Tibial nerve (tissue), 4 donors: Measurements from ENCODE around the gene MANEAL.

ENCODE experiments used
- EP300 ChIP-seq, 2 donors: sonication (generic); formaldehyde crosslinking; IDR thresholded peaks; one replicate each; pipeline ENCODE4 v1.6.1; 2017; ENCODE audit warnings: antibody characterized with exemption in 2 of 2, mild to moderate bottlenecking in 1 of 2
- POLR2A ChIP-seq, 2 donors: fragments of 450-650 bp; IDR thresholded peaks; one replicate each; pipeline ENCODE4 v1.6.1; 2017; ENCODE audit warnings: antibody characterized with exemption in 2 of 2, mild to moderate bottlenecking in 2 of 2, moderate library complexity in 2 of 2
- TF ChIP-seq, protein P1 (sequence below), 5 experiments: fragments of 200-600 bp in 3 of 5; fragments of 450-650 bp in 2 of 5; sonication (generic) in 3 of 5; IDR thresholded peaks; one replicate each; pipeline ENCODE4 v1.5.1; 2016 to 2019; ENCODE audit warnings: antibody characterized with exemption in 5 of 5, mild to moderate bottlenecking in 3 of 5, moderate library complexity in 2 of 5

DNA sequence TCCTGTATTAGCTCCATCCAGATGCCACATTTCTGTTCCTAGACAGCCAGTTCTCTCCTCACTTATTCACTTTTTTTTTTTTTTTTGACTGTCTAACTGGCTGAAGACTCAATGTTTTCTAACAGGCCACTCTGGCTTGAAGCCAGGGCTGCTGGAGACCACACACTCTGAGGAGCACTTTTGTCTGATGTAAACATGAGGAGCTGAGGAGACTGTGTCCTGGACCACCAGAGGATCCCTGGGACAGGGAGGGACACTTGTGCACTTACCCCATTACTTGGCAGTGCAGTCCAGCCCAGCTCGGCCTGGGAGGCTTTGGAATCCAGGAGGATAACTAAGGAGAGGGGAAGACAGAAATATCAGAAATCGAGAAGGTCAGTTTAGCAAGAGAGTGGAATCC is 31.1 kb upstream of the MANEAL start:
- TF ChIP-seq, protein P1, sequence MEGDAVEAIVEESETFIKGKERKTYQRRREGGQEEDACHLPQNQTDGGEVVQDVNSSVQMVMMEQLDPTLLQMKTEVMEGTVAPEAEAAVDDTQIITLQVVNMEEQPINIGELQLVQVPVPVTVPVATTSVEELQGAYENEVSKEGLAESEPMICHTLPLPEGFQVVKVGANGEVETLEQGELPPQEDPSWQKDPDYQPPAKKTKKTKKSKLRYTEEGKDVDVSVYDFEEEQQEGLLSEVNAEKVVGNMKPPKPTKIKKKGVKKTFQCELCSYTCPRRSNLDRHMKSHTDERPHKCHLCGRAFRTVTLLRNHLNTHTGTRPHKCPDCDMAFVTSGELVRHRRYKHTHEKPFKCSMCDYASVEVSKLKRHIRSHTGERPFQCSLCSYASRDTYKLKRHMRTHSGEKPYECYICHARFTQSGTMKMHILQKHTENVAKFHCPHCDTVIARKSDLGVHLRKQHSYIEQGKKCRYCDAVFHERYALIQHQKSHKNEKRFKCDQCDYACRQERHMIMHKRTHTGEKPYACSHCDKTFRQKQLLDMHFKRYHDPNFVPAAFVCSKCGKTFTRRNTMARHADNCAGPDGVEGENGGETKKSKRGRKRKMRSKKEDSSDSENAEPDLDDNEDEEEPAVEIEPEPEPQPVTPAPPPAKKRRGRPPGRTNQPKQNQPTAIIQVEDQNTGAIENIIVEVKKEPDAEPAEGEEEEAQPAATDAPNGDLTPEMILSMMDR (IDR thresholded peaks at IDR 0.05), result no peak
- no peak for TF ChIP-seq POLR2A (IDR thresholded peaks at IDR 0.05)
- TF ChIP-seq EP300 (IDR thresholded peaks at IDR 0.05), result no peak
